Mononuclear cell (primary cell): ENCODE measurements around the gene SCNN1G. TPM values are rescaled to one million over a fixed set of nuclear protein-coding genes. Genes with fewer than 3 reads are reported as not detected.

Source experiments
- H3K27me3 ChIP-seq: 2 replicates; pipeline ENCODE4 v1.6.0; 2011; ENCODE audit warnings: low read length, control low read depth; ENCODE audit not compliant: insufficient read depth
- H3K4me1 ChIP-seq: 2 replicates; pipeline ENCODE4 v1.5.1; 2011; ENCODE audit warnings: mild to moderate bottlenecking, low read length, control low read depth; ENCODE audit not compliant: insufficient read depth
- H3K4me3 ChIP-seq: 2 replicates; pipeline ENCODE4 v1.5.1; 2011; ENCODE audit warnings: mild to moderate bottlenecking, low read length, moderate library complexity
- H3K9me3 ChIP-seq: 2 replicates; pipeline ENCODE4 v1.5.1; 2011; ENCODE audit warnings: low read depth, mild to moderate bottlenecking, control low read depth, low read length
- total RNA-seq: library from RNA; depleted of rRNA; stranded (reverse); fragments of >200 nt; gene quantifications from one replicate; pipeline ENCODE4 v1.2.3, GENCODE V29; 2012

The SCNN1G gene
- total RNA-seq, 1 donor: not detected

GRCh38 chr16:23172994-23173393, 9.6 kb upstream of the SCNN1G start:
- Histone ChIP-seq H3K4me3 (no peak overlapping the region), H3K9me3 (no peaks in the 10 kb centered on the region), H3K27me3 (peaks cover 16% of the 10 kb centered on the region), H3K4me1 (no peaks in the 10 kb centered on the region)

DNA sequence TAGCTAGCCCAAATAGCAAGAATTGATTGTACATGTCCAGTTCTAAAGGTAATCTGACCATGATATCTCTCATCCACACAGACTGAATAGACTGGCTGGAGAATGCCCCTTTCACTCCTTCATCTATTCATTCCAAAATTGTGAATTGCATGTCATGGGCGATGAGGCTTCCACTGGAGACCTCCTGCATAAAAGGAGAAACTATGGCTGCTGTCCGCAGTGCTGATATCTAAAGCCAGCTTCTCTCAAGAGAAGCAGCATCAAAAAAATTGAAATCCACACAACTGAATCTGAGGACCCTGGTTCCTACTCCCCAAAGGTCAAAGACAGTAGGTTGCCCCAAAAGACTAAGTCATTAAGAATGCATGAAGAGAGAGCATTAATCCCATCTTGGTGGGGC, 7.9 kb upstream of the SCNN1G start:
- Histone ChIP-seq H3K27me3 (peaks cover 24% of the 10 kb centered on the region), H3K4me3 (no peak overlapping the region), H3K4me1 (no peaks in the 10 kb centered on the region), H3K9me3 (no peaks in the 10 kb centered on the region)

DNA sequence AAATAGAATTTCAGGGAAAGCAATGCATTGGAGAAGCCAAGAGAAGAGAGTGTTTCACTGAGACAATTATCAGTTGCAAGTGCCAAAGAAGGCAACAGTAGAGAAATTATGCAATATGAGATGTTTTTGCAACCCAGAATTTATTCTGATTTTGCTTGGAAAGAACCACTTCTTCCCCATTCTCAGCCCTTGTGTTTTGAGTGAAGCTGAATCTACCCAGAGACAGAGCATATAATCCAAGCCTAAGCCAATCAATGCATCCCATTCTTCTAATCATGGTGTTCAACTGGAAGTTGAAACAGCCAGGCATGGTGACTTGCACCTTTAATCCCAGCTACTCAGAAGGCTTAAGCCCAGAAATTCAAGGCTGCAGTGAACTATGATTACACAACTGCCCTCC, 6.9 kb upstream of the SCNN1G start:
- Histone ChIP-seq H3K27me3 (peaks cover 31% of the 10 kb centered on the region), H3K4me3 (no peak overlapping the region), H3K9me3 (no peaks in the 10 kb centered on the region)

DNA sequence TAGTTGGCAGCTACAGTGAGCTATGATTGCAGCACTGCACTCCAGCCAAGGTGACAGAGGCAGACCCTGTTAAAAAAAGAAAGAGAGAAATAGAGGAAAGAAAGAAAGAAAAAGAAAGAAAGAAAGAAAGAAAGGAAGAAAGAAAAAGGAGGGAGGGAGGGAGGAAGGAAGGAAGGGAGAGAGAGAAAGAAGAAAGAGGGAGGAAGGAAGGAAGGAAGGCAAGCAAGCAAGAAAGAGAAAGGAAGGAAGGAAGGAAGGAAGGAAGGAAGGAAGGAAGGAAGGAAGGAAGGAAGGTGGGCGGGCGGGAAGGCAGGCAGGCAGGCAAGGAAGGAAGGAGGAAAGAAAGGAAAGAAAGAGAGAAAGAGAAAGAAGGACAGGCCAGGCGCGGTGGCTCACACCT, 1.0 kb upstream of the SCNN1G start:
- peaks cover 60% of the 10 kb centered on the region for H3K27me3 ChIP-seq

More for the DNA sequence above, 6.9 kb upstream of the SCNN1G start:
- no peaks in the 10 kb centered on the region for H3K4me1 ChIP-seq

GRCh38 chr16:23182206-23182678, 303 bp upstream of the SCNN1G start:
- Histone ChIP-seq H3K27me3 (peaks cover 55% of the 10 kb centered on the region), H3K4me3 (no peak overlapping the region), H3K9me3 (no peaks in the 10 kb centered on the region)

More for the DNA sequence above, 1.0 kb upstream of the SCNN1G start:
- no peaks in the 10 kb centered on the region for H3K9me3 ChIP-seq
- peaks cover 11% of the 10 kb centered on the region for H3K4me1 ChIP-seq
- H3K4me3 ChIP-seq: no peak overlapping the region

DNA sequence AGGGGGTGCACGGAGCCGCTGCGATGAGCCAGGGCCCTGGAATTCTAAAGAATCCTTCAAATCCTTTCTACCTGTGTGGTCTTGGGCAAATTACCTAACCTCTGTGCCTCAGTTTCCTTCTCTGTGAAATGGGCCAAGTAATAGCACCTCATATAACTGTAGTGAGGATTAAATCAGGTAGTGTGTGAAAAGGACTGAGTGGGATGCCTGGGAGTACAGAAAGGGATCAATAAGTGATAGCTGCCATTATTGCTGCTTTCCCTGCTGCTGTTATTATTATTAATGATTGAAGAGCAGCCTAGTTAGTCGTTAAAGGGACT, 958 bp downstream of the SCNN1G start:
- H3K27me3 ChIP-seq: peaks cover 54% of the 10 kb centered on the region
- peaks cover 11% of the 10 kb centered on the region for H3K4me1 ChIP-seq
- no peaks in the 10 kb centered on the region for H3K9me3 ChIP-seq
- H3K4me3 ChIP-seq: no peak overlapping the region

More at GRCh38 chr16:23182206-23182678, 303 bp upstream of the SCNN1G start:
- H3K4me1 ChIP-seq: peaks cover 11% of the 10 kb centered on the region

- Histone ChIP-seq H3K27me3 (peaks cover 40% of the 10 kb centered on the region), H3K4me3 (no peak overlapping the region), H3K4me1 (peaks cover 11% of the 10 kb centered on the region), H3K9me3 (no peaks in the 10 kb centered on the region)
Observed at GRCh38 chr16:23185656-23186055, 3.1 kb downstream of the SCNN1G start.

- H3K9me3 ChIP-seq: no peaks in the 10 kb centered on the region
- peaks cover 11% of the 10 kb centered on the region for H3K4me1 ChIP-seq
- H3K27me3 ChIP-seq: peaks cover 35% of the 10 kb centered on the region
- no peak overlapping the region for H3K4me3 ChIP-seq
Observed at GRCh38 chr16:23186171-23186570, 3.6 kb downstream of the SCNN1G start.

GRCh38 chr16:23187341-23187740, 4.8 kb downstream of the SCNN1G start:
- Histone ChIP-seq H3K9me3 (no peaks in the 10 kb centered on the region), H3K4me3 (no peak overlapping the region), H3K27me3 (peaks cover 28% of the 10 kb centered on the region), H3K4me1 (peaks cover 7% of the 10 kb centered on the region)

DNA sequence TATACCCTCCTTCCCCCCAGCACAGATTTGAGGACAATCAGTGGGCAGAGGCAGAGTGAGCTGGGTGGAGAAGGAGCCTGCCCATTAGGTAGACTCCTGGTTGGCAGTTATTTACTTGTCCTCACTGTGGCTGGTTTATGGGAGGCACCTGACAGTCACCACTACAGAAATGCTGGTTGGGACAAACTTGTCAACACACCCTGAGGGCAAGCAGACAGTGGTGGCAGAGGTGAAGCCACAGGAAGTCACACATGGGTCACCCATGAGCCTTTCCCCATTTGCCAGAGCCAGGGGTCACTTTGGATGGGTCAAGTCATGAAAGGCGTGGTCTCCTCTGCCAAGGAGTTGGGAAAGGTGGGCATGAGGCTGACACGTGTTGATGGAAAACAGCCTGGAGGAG, 6.4 kb downstream of the SCNN1G start:
- H3K4me1 ChIP-seq: no peaks in the 10 kb centered on the region
- no peak overlapping the region for H3K4me3 ChIP-seq
- H3K9me3 ChIP-seq: no peaks in the 10 kb centered on the region
- H3K27me3 ChIP-seq: peaks cover 14% of the 10 kb centered on the region

DNA sequence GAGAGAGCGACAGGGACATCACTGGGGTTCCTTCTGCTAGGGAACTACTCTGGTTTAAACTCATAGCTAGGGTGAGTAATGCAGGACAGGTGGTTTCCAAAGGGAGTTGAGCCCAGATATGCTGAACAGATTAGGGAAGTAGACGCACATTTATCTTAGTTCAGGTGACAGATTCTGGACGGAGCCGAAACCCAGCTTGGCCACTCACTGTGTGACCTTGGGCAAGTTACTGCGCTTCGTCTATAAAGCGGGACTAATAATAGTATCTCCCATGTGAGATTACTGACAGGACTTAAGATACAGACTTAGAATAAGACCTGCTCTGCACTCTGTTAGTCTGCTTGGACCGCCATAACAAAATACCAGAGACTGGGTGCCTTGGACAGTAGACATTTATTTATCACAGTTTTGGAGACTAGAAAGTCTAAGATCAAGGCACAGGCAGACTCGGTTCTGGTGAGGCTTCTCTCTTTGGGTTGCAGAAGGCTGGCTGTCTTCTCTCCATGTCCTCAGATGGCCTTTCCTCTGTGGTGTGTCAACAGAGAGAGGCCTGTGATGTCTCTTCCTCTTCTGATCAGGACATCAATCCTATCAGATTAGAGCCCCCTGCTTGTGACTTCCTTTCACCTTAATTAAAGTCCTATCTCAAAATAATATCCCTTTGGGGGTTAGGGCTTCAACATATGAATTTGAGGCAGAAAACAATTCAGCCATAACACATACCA, 12.1 kb downstream of the SCNN1G start:
- Histone ChIP-seq H3K9me3 (no peaks in the 10 kb centered on the region), H3K4me1 (no peaks in the 10 kb centered on the region)

DNA sequence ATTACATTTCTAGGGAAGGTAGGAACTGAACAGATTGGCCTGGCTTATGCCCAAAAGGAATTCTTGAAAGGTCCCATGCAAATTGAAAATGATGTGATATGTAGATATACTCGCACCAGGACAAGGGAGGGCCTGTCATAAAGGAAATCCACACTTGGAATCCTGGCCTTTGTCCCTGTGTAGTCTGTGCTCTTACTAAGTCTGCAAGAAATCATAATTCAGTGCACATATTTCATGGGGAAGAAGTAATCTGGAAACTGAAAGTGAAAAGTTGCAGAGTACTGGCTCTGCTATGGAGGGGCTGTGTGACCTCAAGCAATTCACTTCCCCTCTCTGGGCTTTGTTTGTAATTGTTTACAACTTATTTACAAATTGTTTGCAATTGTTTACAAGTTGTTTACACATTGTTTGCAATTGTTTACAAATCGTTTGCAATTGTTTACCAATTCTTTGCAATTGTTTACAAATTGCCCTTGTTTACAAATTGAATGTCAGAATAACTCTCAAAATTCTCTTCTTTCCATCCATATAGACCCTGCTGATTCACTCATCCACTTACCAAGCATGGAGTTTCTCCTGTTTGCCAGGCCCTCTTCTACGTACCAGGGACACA, 12.9 kb downstream of the SCNN1G start:
- Histone ChIP-seq H3K9me3 (no peaks in the 10 kb centered on the region), H3K4me3 (no peak overlapping the region), H3K4me1 (no peaks in the 10 kb centered on the region), H3K27me3 (peaks cover 4% of the 10 kb centered on the region)

More for the DNA sequence above, 12.1 kb downstream of the SCNN1G start:
- Histone ChIP-seq H3K27me3 (peaks cover 3% of the 10 kb centered on the region), H3K4me3 (no peak overlapping the region)

- Histone ChIP-seq H3K27me3 (peaks cover 7% of the 10 kb centered on the region), H3K4me1 (no peaks in the 10 kb centered on the region), H3K9me3 (no peaks in the 10 kb centered on the region), H3K4me3 (no peak overlapping the region)
Observed at GRCh38 chr16:23196539-23196938, 14.0 kb downstream of the SCNN1G start.

DNA sequence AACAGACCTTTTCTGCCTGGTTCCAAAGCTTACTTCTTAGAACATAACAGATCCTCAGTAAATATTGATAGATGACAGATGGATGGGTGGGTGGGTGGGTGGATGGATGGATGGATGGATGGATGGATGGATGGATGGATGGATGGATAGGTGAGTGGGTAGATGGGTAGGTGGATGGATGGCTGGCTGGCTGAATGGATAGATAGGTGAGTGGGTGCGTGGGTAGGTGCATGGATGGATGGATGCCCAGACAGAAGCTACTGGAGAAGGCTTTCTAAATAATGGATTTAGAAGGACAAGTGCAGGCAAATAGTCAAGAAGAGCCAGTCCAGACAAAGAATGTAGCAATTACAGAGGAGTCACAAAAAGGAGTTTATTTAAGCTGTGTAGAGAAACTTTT, 19.6 kb downstream of the SCNN1G start:
- Histone ChIP-seq H3K4me3 (no peak overlapping the region), H3K27me3 (peaks cover 6% of the 10 kb centered on the region), H3K9me3 (no peaks in the 10 kb centered on the region)

DNA sequence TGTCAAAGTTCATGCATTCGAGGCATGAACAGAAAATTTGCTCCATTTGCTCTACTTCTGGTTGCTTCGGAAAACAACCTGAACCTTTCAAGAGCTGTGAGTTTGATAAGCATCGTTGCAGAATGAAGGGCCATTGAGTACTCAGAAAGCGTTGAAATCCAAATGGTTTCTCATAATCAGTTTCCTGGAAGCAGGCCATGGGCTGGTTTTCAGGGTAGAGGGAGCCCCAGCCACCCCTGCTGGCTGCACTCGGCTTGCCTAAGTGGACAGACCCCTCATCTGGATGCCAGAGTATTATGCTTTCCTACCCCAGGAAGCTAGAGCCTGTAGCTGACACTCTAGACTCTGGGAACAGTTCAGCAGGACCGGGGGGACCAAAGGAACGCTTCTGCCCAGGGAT, 24.4 kb downstream of the SCNN1G start:
- H3K4me1 ChIP-seq: no peaks in the 10 kb centered on the region
- no peaks in the 10 kb centered on the region for H3K27me3 ChIP-seq
- no peaks in the 10 kb centered on the region for H3K9me3 ChIP-seq
- no peak overlapping the region for H3K4me3 ChIP-seq

More for the DNA sequence above, 19.6 kb downstream of the SCNN1G start:
- no peaks in the 10 kb centered on the region for H3K4me1 ChIP-seq

- no peaks in the 10 kb centered on the region for H3K4me1 ChIP-seq
- H3K4me3 ChIP-seq: no peak overlapping the region
- H3K9me3 ChIP-seq: no peaks in the 10 kb centered on the region
- H3K27me3 ChIP-seq: no peaks in the 10 kb centered on the region
Observed at GRCh38 chr16:23207485-23207884, 24.9 kb downstream of the SCNN1G start.
